ENCODE results near the gene LRRN1.

GRCh38 chr3:3806856-3807255, 7.6 kb downstream of the LRRN1 start:
- TF ChIP-seq SIN3A (IDR thresholded peaks at IDR 0.05; ENCODE audit: borderline replicate concordance, insufficient read depth, low read depth, low read length) (no peak), REST (IDR thresholded peaks at IDR 0.05; ENCODE audit: insufficient read depth in 1 of 2, low read depth in 2 of 2, low read length in 1 of 2) (no peak)

Data from Panc1 (cell line).